Spleen (tissue), 11 donors: ENCODE data around the gene RARRES2. TPM values are rescaled to one million over a fixed set of nuclear protein-coding genes. Genes with fewer than 3 reads are reported as not detected.
A peak's percentile ranks its signal among the peaks of the same experiment; 100 is the strongest.

ENCODE experiments used
- DNase-seq: peaks from one replicate; pipeline ENCODE4 v3.0.0-alpha.2; 2020
- H3K27ac ChIP-seq, 8 donors: fragments of 200-600 bp; sonication (generic) in 7 of 8; 1 replicate in 4 of 8; 2 replicates in 4 of 8; pipeline versions ENCODE4 v1.5.0 to v1.8.0; 2016 to 2021; ENCODE audit warnings: inconsistent platforms in 4 of 8, mild to moderate bottlenecking in 4 of 8, moderate library complexity in 1 of 8
- H3K27me3 ChIP-seq, 7 donors: fragments of 200-600 bp; sonication (generic) in 6 of 7; replicated peaks in 1 of 7; 1 replicate in 4 of 7; 2 replicates in 3 of 7; pipeline versions ENCODE4 v1.5.0 to v1.8.0; 2016 to 2021; ENCODE audit warnings: inconsistent platforms in 3 of 7, mild to moderate bottlenecking in 1 of 7
- H3K36me3 ChIP-seq, 6 donors: fragments of 200-600 bp; sonication (generic) in 5 of 6; 1 replicate in 4 of 6; 2 replicates in 2 of 6; pipeline versions ENCODE4 v1.5.0 to v1.8.0; 2016 to 2021; ENCODE audit warnings: inconsistent platforms in 2 of 6
- H3K4me1 ChIP-seq, 6 donors: fragments of 200-600 bp; sonication (generic) in 5 of 6; 1 replicate in 3 of 6; 2 replicates in 3 of 6; pipeline versions ENCODE4 v1.5.0 to v1.8.0; 2016 to 2021; ENCODE audit warnings: inconsistent platforms in 3 of 6
- H3K4me3 ChIP-seq, 8 donors: fragments of 200-600 bp; sonication (generic) in 7 of 8; 1 replicate in 4 of 8; 2 replicates in 4 of 8; pipeline versions ENCODE4 v1.5.0 to v1.8.0; 2016 to 2021; ENCODE audit warnings: inconsistent platforms in 4 of 8, mild to moderate bottlenecking in 4 of 8, moderate library complexity in 2 of 8
- H3K9me3 ChIP-seq, 8 donors: fragments of 200-600 bp; sonication (generic) in 7 of 8; 1 replicate in 4 of 8; 2 replicates in 4 of 8; pipeline versions ENCODE4 v1.5.0 to v1.8.0; 2016 to 2021; ENCODE audit warnings: inconsistent platforms in 4 of 8
- POLR2A ChIP-seq, 3 donors: fragments of 450-650 bp; IDR thresholded peaks; one replicate each; pipeline ENCODE4 v1.5.1; 2017; ENCODE audit warnings: antibody characterized with exemption in 3 of 3, mild to moderate bottlenecking in 1 of 3
- POLR2AphosphoS5 ChIP-seq, 3 donors: sonication (generic); formaldehyde crosslinking; IDR thresholded peaks; one replicate each; pipeline ENCODE4 v1.5.1; 2017; ENCODE audit warnings: antibody characterized with exemption in 3 of 3
- WGBS, 5 donors: extraction: QIAGEN DNeasy Blood & Tissue Kit in 3 of 5; methylation state at CpG; one replicate each; pipeline versions ENCODE4 v1.1.5 to v1.1.7; 2013 to 2018; 5-methylcytosine and 5-hydroxymethylcytosine counted together
- intact Hi-C: fragments of 100-400 bp; cut with DNase I; formaldehyde crosslinking; loops from one replicate; pipeline ENCODE4 v1.15.0; 2023; ENCODE audit warnings: low total_unique reads
- polyA plus RNA-seq, 3 donors: library from polyadenylated mRNA; stranded (reverse); fragments of 200-250 nt; gene quantifications; one replicate each; pipeline ENCODE4 v1.2.1, GENCODE V29; 2013
- total RNA-seq, 7 donors: library from RNA; depleted of rRNA in 3 of 7; stranded (reverse); fragments of >200 nt in 3 of 7; fragmentation: NEBNext Ultra II Directional in 4 of 7; extraction: Animal tissue kit (Norgen Biotek cat#: 25700) in 4 of 7; gene quantifications; one replicate each; pipeline versions ENCODE4 v1.1.0 to v1.2.1, GENCODE V29; 2016 to 2021
- TF ChIP-seq, protein P1 (sequence below), 11 experiments: fragments of 200-600 bp in 7 of 11; fragments of 450-650 bp in 4 of 11; sonication (generic) in 4 of 11; IDR thresholded peaks in 8 of 11; conservative IDR thresholded peaks in 3 of 11; 1 replicate in 7 of 11; 2 replicates in 4 of 11; pipeline versions ENCODE4 v1.4.0 to v1.8.0; 2016 to 2021; ENCODE audit warnings: antibody characterized with exemption in 11 of 11, inconsistent platforms in 4 of 11, mild to moderate bottlenecking in 1 of 11
- donor health status: healthy with polysubstance abuse.
- donor health status: DM: no; HTN: no; CAD: no; lungs with moderate emphysema.
- donor health status: DM: no; HTN: no; CAD: no.
- donor health status: Bipolar disorder and iron deficiency.
- donor health status: healthy.
- donor health status: DM: no; HTN: no; CAD: no.
- donor health status: DM: yes; HTN: yes; CAD: no.

RARRES2 gene
- total and polyA plus RNA-seq, 10 donors = 39.7 to 292 (median 105) TPM

DNA sequence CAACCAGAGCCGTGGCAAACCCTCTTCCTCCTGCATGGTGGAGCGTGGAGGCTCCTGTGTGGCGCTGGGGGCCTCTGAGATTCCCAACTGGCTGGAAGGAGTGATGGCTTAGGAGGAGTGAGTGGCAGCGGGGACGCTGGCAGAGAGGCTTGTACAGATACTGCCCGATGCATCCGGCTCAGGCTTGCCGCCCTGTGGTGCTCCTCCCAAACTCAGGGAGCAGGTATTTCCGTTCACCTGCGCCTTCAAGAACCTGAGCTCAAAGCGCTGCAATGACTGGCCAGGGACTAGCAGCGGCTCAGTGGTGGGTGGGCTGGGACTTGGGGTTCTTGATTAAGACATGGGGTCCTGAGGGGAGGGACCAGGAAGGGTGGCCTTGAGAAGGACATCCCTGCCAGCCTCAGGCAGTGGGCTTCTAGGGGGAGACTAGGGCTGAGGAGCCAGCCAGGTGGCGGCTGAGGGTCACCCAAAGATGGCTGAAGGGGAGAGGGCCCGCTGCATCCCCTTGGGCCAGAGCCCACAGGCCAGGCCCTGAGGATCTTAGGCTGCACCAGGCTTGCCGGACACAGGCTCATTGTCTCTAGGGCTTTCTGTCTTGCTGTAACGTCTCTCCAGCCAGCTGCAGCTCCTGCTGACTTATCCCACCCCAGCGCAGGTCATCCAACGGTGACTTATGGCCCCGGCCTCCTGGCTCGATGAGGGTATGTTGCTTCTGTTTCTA is 40.9 kb upstream of the RARRES2 start:
- TF ChIP-seq POLR2AphosphoS5 (IDR thresholded peaks at IDR 0.05) (no peak), POLR2A (IDR thresholded peaks at IDR 0.05) (no peak)
- TF ChIP-seq, protein P1, sequence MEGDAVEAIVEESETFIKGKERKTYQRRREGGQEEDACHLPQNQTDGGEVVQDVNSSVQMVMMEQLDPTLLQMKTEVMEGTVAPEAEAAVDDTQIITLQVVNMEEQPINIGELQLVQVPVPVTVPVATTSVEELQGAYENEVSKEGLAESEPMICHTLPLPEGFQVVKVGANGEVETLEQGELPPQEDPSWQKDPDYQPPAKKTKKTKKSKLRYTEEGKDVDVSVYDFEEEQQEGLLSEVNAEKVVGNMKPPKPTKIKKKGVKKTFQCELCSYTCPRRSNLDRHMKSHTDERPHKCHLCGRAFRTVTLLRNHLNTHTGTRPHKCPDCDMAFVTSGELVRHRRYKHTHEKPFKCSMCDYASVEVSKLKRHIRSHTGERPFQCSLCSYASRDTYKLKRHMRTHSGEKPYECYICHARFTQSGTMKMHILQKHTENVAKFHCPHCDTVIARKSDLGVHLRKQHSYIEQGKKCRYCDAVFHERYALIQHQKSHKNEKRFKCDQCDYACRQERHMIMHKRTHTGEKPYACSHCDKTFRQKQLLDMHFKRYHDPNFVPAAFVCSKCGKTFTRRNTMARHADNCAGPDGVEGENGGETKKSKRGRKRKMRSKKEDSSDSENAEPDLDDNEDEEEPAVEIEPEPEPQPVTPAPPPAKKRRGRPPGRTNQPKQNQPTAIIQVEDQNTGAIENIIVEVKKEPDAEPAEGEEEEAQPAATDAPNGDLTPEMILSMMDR (IDR thresholded peaks at IDR 0.05 in 8 of 11, conservative IDR thresholded peaks at IDR 0.05 in 3 of 11) = no peak
- intact Hi-C loops = no loop called here
- DNase-seq = no peak
- 76 to 93% (median 91%) methylated on average over 17 to 20 of the region's 20 CpGs for WGBS, 5 donors
- Histone ChIP-seq H3K4me3 (no peak overlapping the region), H3K27me3 (no peaks in the 10 kb centered on the region), H3K9me3 (no peaks in the 10 kb centered on the region), H3K27ac (peak overlapping the region in 1 of 8 donors; percentile 38), H3K36me3 (peaks cover 0 to 10% (median 0%) of the 10 kb centered on the region in 6 donors), H3K4me1 (peaks cover 16 to 70% (median 48%) of the 10 kb centered on the region in 6 donors)

DNA sequence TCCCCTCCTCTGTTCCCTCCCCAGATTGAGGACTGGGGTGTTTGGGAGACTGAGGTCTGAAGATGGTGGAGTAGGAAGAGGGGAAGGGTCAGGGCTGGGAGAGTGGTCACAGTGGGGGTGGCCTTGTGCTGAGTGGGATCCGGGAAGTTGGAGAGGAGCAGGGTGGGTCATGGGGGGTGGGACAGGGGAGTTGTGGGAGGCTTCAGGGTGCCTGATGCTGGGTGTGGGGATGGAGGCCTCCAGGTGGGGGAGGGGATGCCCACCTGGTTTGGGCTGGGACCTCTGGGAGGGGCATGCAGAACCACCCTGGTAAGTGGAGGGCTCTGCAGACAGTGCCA is 40.3 kb upstream of the RARRES2 start:
- WGBS, 5 donors = 86 to 100% (median 93%) methylated on average over 1 of the region's 1 CpG

DNA sequence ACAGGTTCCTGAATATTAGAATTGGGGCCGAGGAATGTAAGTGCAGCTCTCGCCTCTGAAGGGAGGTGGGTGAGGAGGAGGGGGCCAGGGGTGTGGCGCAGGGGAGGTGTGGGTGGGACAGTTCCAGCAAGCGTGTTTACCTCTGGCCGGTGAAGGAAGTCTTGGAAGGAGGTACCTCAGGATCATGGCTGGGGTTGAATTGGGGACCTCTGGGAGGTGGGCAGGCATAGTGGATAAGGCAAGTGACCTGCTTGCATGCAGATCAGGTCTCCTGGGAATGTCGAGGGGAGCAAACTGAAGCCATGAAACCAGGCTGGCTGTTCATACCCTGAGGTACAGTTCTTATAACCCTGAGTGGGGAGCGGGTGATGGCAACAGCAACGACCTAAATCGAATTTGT is 39.7 kb upstream of the RARRES2 start:
- H3K27ac ChIP-seq = no peak overlapping the region
- intact Hi-C loops = no loop called here

More for the DNA sequence above, 40.3 kb upstream of the RARRES2 start:
- no peak overlapping the region for H3K27ac ChIP-seq
- intact Hi-C loops = no loop called here
- TF ChIP-seq, protein P1 (IDR thresholded peaks at IDR 0.05 in 8 of 11, conservative IDR thresholded peaks at IDR 0.05 in 3 of 11) = no peak
- TF ChIP-seq POLR2A (IDR thresholded peaks at IDR 0.05) (no peak), POLR2AphosphoS5 (IDR thresholded peaks at IDR 0.05) (no peak)
- no peak for DNase-seq
- H3K36me3 ChIP-seq = peaks cover 0 to 10% (median 0%) of the 10 kb centered on the region in 6 donors
- H3K9me3 ChIP-seq = no peaks in the 10 kb centered on the region
- H3K27me3 ChIP-seq = no peaks in the 10 kb centered on the region
- H3K4me3 ChIP-seq = no peak overlapping the region
- H3K4me1 ChIP-seq = peaks cover 21 to 76% (median 53%) of the 10 kb centered on the region in 6 donors

DNA sequence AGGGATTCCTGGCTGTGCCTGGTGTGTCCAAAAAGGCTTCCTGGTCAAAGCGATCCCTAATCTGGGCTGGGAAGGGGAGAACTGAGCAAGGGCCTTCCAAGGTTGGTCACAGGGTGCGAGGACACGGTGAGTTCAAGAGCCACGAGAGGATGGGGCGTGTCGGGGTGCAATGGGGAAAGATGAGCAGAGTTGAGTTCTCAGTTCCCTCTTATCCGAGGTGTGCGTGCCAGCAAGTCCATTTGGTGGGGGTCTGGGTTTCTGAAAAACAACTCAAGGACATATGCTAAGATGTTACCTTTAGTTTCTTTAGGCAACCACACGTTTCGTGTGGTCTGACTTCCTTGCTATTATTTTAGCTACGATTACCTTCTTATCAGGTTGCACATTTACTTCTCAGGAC is 39.0 kb upstream of the RARRES2 start:
- H3K36me3 ChIP-seq = peaks cover 0 to 3% (median 0%) of the 10 kb centered on the region in 6 donors
- H3K4me3 ChIP-seq = peak overlapping the region in 3 of 8 donors; percentile 95 to 96 (median 95)
- peaks cover 21 to 89% (median 62%) of the 10 kb centered on the region in 6 donors for H3K4me1 ChIP-seq
- no peak overlapping the region for H3K27ac ChIP-seq
- no peak for DNase-seq
- intact Hi-C loops = no loop called here
- 56 to 67% (median 65%) methylated on average over 11 of the region's 11 CpGs for WGBS, 5 donors
- H3K27me3 ChIP-seq = no peaks in the 10 kb centered on the region
- no peaks in the 10 kb centered on the region for H3K9me3 ChIP-seq
- TF ChIP-seq POLR2AphosphoS5 (IDR thresholded peaks at IDR 0.05) (no peak), POLR2A (IDR thresholded peaks at IDR 0.05) (no peak)
- TF ChIP-seq, protein P1 (IDR thresholded peaks at IDR 0.05 in 8 of 11, conservative IDR thresholded peaks at IDR 0.05 in 3 of 11) = no peak

More for the DNA sequence above, 39.7 kb upstream of the RARRES2 start:
- no peaks in the 10 kb centered on the region for H3K27me3 ChIP-seq
- H3K9me3 ChIP-seq = no peaks in the 10 kb centered on the region
- H3K36me3 ChIP-seq = peaks cover 0 to 10% (median 0%) of the 10 kb centered on the region in 6 donors
- peaks cover 21 to 82% (median 59%) of the 10 kb centered on the region in 6 donors for H3K4me1 ChIP-seq
- DNase-seq = no peak
- 85 to 95% (median 92%) methylated on average over 9 of the region's 9 CpGs for WGBS, 5 donors
- H3K4me3 ChIP-seq = no peak overlapping the region
- TF ChIP-seq, protein P1 (IDR thresholded peaks at IDR 0.05 in 8 of 11, conservative IDR thresholded peaks at IDR 0.05 in 3 of 11) = no peak
- TF ChIP-seq POLR2A (IDR thresholded peaks at IDR 0.05) (no peak), POLR2AphosphoS5 (IDR thresholded peaks at IDR 0.05) (no peak)
